ENCODE data around the gene C19orf44.
"Not testable (repeated sequence)": the region's sequence is repeated elsewhere in the genome, so short reads cannot be mapped to it uniquely, and the experiment has no call there.

The C19orf44 gene

DNA sequence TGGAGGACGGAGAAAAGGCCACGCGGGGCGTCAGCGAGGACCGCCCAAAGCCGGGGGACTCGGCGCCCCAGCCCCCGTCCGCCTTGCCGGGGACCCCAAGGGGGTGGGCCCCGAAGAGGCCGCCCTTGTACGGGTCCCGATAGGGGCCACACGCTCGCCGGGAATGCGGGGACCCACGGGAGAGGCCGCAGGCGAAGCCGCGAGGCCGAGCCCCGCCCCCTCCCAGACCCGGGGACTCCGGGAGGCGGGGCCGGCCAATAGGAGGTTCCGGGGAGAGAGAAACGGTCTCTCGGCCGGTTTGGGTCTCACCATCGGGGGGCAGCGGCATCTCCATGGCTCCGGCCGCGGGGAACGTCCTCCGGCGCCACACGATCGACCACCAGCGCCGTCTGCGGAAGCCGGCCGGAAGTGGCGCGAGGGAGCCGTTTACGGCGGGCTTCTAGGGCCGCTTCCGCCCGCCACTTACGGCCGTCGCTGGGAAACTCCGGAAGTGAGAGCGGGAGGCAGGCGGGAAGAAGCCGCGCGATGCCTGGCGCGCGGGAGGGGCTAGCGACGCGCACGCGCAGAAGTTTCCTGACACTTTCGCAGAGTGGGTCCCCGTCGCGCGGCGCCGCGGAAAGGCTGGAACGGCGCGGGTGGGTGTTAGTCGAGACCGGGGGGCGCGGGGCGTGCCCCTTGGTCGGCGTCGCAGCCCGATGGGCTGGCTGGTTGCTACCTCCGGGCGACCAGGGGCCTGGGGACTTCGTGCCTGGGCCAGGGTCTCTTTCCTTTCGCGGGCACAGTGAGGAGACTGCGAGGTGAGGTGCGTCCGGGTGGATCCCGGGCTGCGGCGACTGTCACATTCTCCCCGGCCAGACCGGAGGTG is 46.1 kb downstream of the C19orf44 start, which contains the start of gene CHERP:
Gene CHERP, minus strand, starts transcription at position 393 of the 865 bp plus-strand sequence. Its CDS starts 59 bp downstream, at position 334.
- H3K4me3 ChIP-seq (ENCODE audit: low read depth, low read length), result peak within 1 kb of the TSS; percentile 95
- TF ChIP-seq CTCF (conservative IDR thresholded peaks at IDR 0.05; ENCODE audit: low read depth, low read length), result no peak
- DNase-seq (ENCODE audit: low read depth), result peak; percentile 94

- no peak for TF ChIP-seq CTCF (conservative IDR thresholded peaks at IDR 0.05; ENCODE audit: low read depth, low read length)
- peak overlapping the region; percentile 95 for H3K4me3 ChIP-seq (ENCODE audit: low read depth, low read length)
- peak; percentile 16 for DNase-seq (ENCODE audit: low read depth)
Observed at GRCh38 chr19:16542910-16543472, 46.8 kb downstream of the C19orf44 start.

- H3K4me3 ChIP-seq (ENCODE audit: low read depth, low read length); DNase-seq (ENCODE audit: low read depth): not testable (repeated sequence)
Observed at GRCh38 chr19:16543734-16544133, 47.5 kb downstream of the C19orf44 start.

GRCh38 chr19:16544473-16545231 is 48.5 kb downstream of the C19orf44 start:
- H3K4me3 ChIP-seq (ENCODE audit: low read depth, low read length), result no peak overlapping the region
- no peak for DNase-seq (ENCODE audit: low read depth)
- TF ChIP-seq CTCF (conservative IDR thresholded peaks at IDR 0.05; ENCODE audit: low read depth, low read length), result no peak

DNA sequence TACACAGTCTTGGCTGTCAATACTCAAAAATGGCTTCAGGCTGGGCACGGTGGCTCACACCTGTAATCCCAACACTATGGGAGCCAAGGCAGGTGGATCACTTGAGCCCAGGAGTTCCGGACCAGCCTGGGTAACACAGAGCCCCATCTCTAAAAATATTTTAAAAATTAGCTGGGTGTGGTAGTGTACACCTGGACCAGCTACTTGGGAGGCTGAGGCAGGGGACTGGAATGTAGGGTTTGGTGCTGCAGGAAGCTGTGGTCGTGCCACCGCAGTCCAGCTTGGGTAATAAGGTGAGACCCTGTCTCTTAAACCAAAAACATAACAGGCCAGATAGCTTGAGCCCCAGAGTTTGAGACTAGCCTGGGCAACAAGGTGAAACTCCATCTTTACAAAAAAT is 52.8 kb downstream of the C19orf44 start:
- TF ChIP-seq CTCF (conservative IDR thresholded peaks at IDR 0.05; ENCODE audit: low read depth, low read length), result no peak
- no peak overlapping the region for H3K4me3 ChIP-seq (ENCODE audit: low read depth, low read length)
- no peak for DNase-seq (ENCODE audit: low read depth)

DNA sequence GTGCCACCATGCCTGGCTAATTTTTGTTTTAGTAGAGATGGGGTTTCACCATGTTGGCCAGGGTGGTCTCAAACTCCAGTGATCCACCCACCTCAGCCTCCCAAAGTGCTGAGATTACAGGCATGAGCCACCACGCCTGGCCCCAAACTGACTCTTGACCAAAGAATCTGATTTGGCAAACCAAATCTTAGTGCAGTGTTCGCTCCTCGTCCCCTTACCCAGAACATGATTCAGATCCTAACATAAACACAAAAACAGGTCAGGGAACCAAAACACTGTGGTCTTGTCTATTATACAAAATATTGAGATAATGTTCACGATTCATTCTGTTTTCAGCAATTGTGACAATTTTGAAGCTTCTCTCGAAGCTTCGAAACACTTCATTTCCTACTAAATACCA is 55.7 kb downstream of the C19orf44 start:
- not testable (repeated sequence) for DNase-seq (ENCODE audit: low read depth); H3K4me3 ChIP-seq (ENCODE audit: low read depth, low read length)

DNA sequence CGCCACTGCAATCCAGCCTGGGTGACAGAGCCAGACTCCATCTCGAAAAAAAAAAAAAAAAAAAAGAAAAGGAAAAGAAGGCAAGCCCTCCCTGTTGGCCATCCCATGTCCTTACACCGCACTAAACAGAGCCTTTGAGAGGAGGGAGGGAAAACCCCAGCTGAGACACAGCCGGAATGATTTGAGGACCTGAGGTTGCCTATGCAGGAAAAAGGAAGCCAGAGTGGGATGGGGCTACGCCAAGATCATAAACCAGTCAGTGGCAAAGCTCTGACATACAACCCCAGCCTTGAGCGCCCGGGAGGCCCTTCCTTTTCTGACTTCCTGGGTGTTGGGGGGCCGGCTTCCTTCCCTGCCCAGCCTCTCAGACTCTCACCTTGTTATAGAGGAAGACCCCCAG is 58.6 kb downstream of the C19orf44 start:
- DNase-seq (ENCODE audit: low read depth), result no peak
- TF ChIP-seq CTCF (conservative IDR thresholded peaks at IDR 0.05; ENCODE audit: low read depth, low read length), result no peak
- H3K4me3 ChIP-seq (ENCODE audit: low read depth, low read length), result no peak overlapping the region
